DND-41 (cell line): ENCODE measurements around the gene RPS16.

Experiments
- EZH2 ChIP-seq: IDR thresholded peaks from 3 replicates; pipeline ENCODE4 v1.6.1; 2012; ENCODE audit warnings: borderline replicate concordance, low read depth, mild to moderate bottlenecking, moderate library complexity, low read length, inconsistent platforms; ENCODE audit not compliant: severe bottlenecking
- TF ChIP-seq, protein P1 (sequence below): IDR thresholded peaks from 2 replicates; pipeline ENCODE4 v1.5.1; 2012; ENCODE audit warnings: borderline replicate concordance, low read length, moderate library complexity, mild to moderate bottlenecking; ENCODE audit not compliant: poor library complexity, severe bottlenecking; ENCODE audit errors: extremely low read depth

DNA sequence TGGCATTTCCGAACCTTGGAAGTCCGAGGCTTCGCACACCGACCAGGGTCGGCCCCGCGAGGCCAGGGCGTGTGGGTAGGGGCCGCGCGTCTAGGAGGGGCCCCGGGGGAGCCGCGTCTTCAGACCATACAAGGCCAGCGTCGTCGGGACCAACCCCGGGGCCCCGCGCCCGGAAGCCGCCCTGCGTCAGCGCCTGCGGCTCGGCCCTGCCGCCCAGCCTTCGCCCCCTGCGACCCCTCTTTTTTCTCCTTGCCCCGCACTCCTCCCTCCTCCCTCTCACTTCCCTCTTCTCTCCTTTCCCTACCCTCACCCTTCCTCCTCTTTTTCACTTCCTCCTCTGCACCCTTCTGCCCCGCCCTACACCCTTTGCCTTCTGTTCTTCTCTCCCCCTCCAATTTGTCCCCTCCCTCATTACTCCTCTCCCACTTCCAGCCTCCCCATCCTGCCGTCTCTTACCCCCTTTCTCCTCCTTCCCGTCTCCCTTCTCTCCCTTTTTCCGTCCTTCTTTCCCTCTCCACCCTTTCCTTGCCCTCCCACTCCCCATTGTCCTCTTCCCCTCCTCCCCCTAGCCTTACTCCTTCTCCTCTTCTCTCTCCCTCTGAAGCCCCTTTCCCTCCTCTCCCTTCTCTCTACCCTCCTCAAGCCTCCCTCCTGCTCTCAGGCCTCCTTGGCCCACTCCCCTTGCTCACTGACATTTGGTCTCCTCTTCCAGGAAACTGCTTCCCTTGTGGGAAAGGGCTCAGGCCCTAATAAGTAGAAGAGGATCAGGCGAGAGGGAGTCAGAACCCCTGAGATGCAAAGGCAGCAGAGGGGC, 25.5 kb downstream of the RPS16 start:
- TF ChIP-seq, protein P1, sequence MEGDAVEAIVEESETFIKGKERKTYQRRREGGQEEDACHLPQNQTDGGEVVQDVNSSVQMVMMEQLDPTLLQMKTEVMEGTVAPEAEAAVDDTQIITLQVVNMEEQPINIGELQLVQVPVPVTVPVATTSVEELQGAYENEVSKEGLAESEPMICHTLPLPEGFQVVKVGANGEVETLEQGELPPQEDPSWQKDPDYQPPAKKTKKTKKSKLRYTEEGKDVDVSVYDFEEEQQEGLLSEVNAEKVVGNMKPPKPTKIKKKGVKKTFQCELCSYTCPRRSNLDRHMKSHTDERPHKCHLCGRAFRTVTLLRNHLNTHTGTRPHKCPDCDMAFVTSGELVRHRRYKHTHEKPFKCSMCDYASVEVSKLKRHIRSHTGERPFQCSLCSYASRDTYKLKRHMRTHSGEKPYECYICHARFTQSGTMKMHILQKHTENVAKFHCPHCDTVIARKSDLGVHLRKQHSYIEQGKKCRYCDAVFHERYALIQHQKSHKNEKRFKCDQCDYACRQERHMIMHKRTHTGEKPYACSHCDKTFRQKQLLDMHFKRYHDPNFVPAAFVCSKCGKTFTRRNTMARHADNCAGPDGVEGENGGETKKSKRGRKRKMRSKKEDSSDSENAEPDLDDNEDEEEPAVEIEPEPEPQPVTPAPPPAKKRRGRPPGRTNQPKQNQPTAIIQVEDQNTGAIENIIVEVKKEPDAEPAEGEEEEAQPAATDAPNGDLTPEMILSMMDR, result no peak
- no peak for TF ChIP-seq EZH2
